AG10803 (cell line): ENCODE results near the gene SETDB2.

Experiments
- DNase-seq: peaks from one replicate; pipeline ENCODE4 v3.0.0; 2010; ENCODE audit warnings: low read depth
- H3K4me3 ChIP-seq: 2 replicates; pipeline ENCODE4 v1.5.1; 2011; ENCODE audit warnings: mild to moderate bottlenecking, low read length, control low read depth
- TF ChIP-seq, protein P1 (sequence below): conservative IDR thresholded peaks from 2 replicates; pipeline ENCODE4 v1.5.1; 2011; ENCODE audit warnings: mild to moderate bottlenecking, low read length, control low read depth, inconsistent platforms

The SETDB2 gene

DNA sequence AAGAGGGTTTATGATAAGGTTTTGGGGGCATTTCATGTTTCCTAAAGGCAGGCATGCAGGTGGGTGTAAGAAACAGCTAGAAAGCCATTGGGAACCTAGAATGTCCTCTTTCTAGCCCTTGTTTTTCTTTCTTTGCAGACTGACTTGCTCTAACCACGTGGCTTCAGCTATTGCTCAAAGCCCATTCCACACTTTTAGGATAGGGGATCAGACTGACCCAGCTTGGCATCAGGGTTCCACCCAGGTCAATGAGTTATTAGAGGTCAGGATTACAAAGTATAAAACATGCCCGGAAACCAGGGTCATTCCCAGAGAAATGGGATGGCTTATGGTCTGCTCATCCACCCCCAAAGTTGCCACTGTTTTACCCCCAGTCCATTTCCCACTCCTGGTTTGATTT is 68.5 kb downstream of the SETDB2 start:
- TF ChIP-seq, protein P1, sequence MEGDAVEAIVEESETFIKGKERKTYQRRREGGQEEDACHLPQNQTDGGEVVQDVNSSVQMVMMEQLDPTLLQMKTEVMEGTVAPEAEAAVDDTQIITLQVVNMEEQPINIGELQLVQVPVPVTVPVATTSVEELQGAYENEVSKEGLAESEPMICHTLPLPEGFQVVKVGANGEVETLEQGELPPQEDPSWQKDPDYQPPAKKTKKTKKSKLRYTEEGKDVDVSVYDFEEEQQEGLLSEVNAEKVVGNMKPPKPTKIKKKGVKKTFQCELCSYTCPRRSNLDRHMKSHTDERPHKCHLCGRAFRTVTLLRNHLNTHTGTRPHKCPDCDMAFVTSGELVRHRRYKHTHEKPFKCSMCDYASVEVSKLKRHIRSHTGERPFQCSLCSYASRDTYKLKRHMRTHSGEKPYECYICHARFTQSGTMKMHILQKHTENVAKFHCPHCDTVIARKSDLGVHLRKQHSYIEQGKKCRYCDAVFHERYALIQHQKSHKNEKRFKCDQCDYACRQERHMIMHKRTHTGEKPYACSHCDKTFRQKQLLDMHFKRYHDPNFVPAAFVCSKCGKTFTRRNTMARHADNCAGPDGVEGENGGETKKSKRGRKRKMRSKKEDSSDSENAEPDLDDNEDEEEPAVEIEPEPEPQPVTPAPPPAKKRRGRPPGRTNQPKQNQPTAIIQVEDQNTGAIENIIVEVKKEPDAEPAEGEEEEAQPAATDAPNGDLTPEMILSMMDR: no peak
- no peak for DNase-seq
- H3K4me3 ChIP-seq: no peak overlapping the region

GRCh38 chr13:49516467-49516866 is 72.4 kb downstream of the SETDB2 start:
- DNase-seq: no peak
- TF ChIP-seq, protein P1: no peak
- H3K4me3 ChIP-seq: no peak overlapping the region

DNA sequence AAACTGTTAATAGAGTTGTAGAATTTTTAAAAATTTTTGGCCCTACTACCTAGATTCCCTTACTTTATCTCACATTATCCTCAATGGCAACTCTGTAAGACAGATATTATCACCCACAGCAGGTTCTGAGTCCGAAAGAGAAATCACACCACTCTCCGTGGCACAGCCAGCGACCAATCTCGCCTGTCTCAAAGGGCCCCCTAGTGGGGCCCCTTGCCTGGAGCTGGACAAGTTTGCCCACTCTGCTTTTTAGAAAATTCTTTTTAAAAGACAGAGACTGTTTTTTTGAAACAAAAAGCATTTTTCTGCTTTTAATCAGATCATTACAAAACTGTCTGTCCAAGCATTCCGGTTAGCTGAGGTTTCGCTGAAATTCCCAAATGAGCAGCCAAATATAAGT is 73.4 kb downstream of the SETDB2 start:
- TF ChIP-seq, protein P1: peak; percentile 54
- no peak overlapping the region for H3K4me3 ChIP-seq
- peak; percentile 26 for DNase-seq

DNA sequence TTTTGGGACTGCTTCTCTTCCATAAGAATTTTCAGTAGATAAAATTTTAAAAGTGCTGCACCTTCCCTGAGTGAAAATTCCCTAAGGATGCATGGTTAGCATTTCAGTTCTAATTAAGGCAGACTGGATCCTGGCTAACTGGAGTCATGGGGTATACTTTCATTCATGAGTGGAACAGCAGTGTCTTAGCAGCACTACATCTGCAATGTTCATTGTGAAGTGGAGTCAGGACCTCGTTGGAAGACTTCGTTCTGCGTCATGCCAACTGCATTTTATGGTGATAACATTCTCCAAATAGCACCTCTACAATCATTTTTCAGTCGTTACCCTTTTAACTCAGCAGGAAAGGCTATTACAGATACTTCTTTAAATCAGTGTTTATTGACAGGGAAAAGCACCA is 77.2 kb downstream of the SETDB2 start:
- H3K4me3 ChIP-seq: no peak overlapping the region
- TF ChIP-seq, protein P1: no peak
- DNase-seq: no peak

- no peak overlapping the region for H3K4me3 ChIP-seq
- no peak for DNase-seq
- TF ChIP-seq, protein P1: no peak
Observed at GRCh38 chr13:49524740-49525501, 80.8 kb downstream of the SETDB2 start.

- TF ChIP-seq, protein P1: no peak
- DNase-seq: peak; percentile 3
- H3K4me3 ChIP-seq: no peak overlapping the region
Observed at GRCh38 chr13:49527123-49527522, 83.0 kb downstream of the SETDB2 start.

- DNase-seq: no peak
- TF ChIP-seq, protein P1: no peak
- no peak overlapping the region for H3K4me3 ChIP-seq
Observed at GRCh38 chr13:49528161-49528560, 84.1 kb downstream of the SETDB2 start.
